HG03095 (cell line): ENCODE measurements around the gene CTNNA3.

Experiments used
- ATAC-seq: cut with Tn5 transposase; IDR thresholded peaks from one replicate; pipeline ENCODE4 v1.9.1; 2021; ENCODE audit warnings: moderate library complexity; ENCODE audit not compliant: unreplicated experiment

The CTNNA3 gene

DNA sequence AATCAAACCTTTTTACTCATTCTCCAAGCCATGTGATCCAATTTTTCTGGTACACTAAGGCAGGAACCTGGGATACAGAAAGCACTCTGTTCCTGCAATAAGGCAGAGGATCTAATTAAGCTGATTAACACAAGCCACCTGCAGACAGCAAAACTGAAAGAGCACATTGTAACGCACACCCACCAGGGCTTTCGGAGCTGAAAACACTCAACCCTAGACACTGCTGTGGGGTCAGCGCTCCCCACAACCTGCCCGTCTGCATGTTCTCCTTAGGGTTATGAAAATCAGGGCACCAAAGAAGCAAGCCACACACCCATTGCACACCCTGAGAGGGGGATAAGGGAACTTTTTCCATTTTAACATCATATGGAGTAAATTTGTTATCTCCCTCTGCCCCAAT lies 1792.4 kb downstream of the CTNNA3 start:
- no peak for ATAC-seq

GRCh38 chr10:65900271-65900670 lies 1795.7 kb downstream of the CTNNA3 start:
- ATAC-seq, result no peak

GRCh38 chr10:65898055-65898454 lies 1797.9 kb downstream of the CTNNA3 start:
- ATAC-seq, result no peak

GRCh38 chr10:65894961-65895360 lies 1801.0 kb downstream of the CTNNA3 start:
- ATAC-seq, result no peak

DNA sequence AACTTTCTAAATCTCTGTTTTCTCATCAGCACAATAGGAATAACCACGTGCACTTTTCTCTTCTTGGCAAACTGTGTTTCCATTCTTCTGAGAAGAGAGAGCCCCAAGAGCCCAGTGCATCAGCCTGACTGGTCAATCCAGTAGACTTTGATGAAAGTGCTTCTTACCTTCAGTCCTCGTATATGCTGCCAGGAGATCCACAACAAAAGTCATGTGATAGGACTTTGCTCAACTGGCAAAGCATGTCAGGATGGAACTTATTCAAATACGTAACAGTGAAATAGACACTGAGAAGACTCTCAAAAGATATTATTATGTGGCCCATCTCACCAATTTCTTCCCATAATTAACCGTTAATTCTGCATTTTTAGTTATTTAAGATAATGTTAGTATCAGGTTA lies 1801.6 kb downstream of the CTNNA3 start:
- ATAC-seq, result no peak

GRCh38 chr10:65893676-65894075 lies 1802.3 kb downstream of the CTNNA3 start:
- ATAC-seq, result no peak

DNA sequence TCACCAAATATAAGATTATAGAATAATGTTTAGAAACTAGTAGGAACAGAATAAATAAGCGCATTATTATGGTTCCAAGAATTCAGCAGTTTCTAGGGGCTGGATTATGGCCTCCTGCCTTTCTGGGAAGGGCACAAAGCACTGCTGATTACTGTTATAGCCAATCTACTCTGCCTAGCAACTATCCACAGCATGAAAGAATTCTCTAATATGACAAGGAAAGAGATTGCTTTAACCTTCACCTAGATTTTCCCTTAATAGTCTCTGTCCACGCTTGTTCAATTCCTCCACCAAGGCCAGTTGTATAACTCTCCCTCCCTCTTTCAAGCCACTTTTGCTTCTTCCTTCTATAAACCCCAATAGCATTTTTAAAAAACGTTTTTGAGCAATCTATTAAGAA lies 1803.7 kb downstream of the CTNNA3 start:
- ATAC-seq, result no peak

DNA sequence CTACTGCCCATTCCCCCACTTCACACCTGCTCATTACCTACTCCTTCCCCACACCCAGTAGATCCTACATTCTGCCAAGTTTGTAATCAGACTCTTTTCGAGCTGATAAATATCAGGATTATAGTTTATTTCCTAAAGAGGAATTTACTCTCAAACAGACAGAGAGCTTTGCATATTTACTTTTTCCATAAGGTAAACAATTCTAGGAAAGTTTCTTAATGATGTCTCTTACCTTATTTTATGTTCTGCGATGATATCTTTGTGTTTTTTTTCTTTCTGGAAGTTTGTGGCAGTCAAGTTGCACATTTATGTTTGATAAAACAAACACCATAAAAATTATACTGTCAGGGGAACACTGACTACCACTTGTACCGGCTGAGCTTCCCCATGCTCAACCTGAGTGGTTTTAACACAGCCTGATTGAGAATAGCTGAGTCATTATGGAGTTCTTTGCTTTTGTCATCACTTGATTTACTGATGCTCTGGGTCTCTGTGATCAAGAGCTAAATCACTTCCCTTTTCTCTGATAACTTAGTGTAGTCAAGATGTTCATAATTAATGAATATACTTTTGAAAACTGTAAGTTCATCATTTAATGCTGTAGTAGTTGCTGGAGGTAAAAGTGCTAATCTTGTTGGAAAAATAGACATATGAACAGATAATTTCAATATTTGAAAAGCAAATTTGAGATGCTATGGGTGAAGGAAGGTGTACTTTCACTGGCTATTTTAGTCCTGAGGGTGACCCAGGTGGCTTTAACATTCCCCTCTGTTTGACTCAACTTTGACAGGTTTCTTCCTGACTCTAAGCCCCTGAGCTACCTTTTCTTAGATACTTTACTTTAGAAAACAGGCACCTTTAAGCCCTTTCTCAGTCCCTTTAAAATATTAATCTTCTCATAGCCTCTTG lies 1804.7 kb downstream of the CTNNA3 start:
- peak; percentile 92 for ATAC-seq

GRCh38 chr10:65864529-65864928 lies 1831.5 kb downstream of the CTNNA3 start:
- ATAC-seq, result no peak

DNA sequence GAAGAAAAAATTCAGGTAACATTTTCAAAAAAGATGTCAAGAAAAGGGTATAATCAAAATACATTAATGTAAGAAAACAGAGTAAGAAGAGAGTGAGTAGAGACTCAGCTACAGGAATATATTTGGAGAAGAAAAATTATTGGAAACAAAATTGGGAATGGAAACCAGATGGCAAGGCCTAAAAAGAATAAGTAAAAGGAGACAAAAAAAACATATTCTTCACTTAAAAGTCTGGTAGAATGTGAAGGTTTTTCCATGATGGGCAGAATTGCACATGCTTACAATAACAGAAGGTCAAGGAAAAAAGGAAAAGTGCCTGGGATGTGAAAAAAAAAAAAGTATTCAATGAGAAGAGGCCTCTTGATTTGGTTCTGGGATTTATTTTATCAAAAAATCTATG lies 1832.0 kb downstream of the CTNNA3 start:
- ATAC-seq, result no peak
